HG02938 (cell line): Measurements from ENCODE around the gene PARVG.

Source experiments
- ATAC-seq: cut with Tn5 transposase; IDR thresholded peaks from one replicate; pipeline ENCODE4 v1.9.1; 2021; ENCODE audit warnings: mild to moderate bottlenecking, moderate library complexity; ENCODE audit not compliant: unreplicated experiment

PARVG gene

DNA sequence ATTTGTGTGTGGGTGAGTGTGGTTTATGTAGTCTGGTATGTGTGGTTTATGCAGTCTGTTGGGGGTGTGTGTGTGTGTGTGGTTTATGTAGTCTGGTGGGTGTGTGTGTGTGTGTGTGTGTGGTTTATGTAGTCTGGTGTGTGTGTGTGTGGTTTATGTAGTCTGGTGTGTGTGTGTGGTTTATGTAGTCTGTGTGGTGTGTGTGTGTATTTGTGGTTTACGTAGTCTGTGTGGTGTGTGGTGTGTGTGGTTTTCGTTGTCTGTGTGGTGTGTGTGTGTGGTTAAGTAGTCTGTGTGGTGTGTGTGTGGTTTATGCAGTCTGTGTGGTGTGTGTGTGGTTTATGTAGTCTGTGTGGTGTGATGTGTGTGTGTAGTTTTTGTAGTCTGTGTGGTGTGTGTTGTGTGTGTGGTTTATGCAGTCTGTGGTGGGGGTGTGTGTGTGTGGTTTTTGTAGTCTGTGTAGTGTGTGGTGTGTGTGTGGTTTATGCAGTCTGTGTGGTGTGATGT, 26.2 kb upstream of the PARVG start:
- no peak for ATAC-seq

DNA sequence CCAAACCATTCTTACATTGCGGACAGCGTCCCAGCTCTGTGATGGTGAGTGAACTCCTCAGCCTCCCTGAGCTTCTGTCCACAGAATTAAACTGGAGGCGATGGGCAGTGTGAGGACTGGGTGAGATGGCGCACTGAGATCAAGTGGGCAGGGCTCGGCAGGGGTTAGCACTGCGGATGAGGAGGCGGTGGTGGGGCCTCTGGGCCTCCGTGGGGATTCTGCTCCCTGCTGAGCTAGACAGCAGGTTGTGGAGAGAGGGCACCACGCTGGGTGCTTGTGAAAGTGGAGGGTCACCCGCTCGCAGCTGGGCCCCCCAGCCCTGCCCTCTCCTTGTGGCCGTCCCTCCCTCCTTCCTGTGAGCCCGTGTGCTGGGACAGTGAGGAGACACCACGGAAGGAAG, 25.6 kb upstream of the PARVG start:
- ATAC-seq, result no peak

DNA sequence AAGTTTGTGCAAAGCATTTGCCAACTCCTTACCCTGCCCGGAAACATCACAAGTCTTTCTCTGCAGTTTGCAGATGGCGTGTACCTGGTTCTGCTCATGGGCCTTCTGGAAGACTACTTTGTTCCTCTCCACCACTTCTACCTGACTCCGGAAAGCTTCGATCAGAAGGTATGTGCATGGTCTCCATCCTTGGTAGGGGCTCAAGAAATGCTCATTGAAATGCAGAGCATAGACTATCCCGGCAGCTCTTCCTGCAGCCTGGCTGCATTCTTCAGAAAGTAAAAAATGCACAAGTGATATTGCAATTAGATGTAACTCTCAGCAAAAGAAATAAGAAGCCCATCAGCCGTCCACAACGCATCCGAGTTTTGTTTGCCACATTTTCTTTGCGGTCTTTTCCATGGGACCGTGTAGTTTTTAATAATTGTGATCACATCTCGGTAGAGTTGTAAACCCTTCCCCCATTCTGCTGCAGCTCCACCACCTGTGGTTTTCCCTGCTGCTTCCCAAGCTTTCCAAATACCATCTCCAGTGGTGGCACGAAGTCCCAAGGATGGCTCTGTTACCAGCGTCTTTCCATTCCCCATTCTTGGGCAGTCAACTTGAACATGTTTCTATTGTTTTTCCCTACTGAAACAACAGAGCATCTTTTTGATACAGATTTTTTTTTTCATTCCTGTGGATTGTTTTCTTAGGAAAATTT, 22.7 kb upstream of the PARVG start:
- ATAC-seq, result no peak

DNA sequence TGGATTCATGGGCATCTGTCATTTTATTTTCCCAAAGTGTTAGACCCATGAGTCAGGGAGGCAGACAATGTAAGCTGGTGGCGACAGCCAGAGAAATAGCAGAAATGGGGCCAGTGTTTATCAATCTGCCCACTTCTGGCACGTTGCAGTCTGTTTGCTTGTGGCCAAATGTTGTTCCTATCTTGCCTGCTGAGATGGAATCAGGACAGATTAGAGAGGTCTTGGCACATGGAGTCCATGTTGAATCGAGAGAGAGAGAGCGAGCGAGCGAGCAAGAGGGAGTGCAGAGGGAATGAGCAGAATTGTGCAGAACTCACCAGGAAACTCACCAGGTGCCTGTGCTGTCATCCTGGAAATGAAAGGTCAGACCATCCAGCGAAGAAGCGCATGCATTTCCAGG, 21.9 kb upstream of the PARVG start:
- ATAC-seq, result no peak

DNA sequence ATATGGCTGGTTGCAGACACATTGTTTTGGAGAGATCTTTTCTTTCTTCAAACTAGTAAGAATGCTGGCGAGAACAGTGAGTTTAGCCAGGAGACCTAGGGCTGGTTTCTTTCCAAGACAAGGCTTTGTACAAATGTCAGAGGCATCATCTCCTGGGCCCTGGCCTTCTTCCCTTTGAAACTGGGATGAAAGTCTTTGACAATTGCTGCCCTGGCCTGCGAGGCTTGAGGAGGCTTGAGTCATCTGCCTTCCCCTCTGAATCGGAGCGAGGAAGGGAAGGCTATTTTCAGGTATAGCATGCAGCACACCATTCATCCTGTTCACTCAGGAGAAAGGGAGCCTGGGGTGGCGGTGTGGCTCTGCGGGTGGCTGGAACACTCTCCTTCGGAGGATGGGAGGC, 21.5 kb upstream of the PARVG start:
- ATAC-seq, result no peak

DNA sequence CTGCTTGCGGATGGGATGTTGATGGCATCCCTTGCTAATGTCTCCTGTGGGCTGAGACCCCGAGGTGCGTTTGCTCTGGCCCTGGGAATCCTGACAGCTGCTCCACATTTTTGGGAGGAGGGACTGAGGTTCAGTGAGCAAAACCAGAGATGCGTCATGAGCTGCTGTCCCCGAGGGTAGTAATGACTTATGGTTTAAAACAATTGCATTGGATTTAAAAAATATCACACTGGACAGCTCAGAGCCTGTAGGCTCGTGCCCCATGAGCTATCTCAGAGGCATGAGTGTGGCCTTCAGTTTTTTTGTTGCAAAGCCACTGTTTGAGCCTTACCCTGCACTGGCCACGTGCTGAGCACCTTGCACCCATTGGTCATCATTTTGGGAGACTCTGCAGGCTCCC, 20.9 kb upstream of the PARVG start:
- ATAC-seq, result no peak

DNA sequence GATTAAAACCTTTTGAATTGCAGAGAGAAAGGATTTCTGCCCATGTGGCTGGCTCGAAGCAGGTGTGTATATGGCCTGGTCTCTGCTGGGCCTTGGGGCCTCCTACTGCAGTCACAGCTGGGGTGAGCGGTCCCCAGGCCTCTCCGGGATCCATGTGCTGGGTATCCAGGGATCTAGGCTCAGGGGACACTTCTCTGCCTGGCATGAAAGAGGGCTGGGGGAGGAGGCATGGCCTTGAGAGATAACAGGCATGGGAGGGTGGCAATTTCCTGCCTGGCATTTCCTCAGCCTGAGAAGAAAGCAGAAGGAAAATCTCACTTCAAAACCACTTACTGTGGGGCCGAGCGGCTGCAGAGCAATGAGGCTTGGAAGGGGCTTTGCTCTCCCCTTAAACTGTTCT, 20.3 kb upstream of the PARVG start:
- no peak for ATAC-seq

DNA sequence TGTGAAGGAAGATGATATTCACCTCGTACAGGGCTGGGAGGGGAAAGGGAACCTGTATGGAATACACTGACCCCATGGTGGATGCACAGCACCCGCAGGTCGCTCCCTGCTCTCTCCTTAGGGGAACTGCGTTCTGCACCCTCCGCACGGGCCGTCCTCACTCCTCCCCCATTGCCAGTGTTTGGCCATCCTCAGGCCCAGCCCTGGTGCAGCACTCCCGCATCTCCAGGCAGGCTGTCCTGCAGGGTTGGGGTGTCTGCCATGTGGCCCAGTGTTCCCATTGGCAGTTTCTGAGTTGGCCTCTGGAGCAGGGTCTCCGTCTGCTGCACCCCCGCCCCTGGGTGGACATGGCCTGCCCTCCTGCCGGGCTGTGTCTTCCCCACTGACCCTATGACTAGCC, 19.1 kb upstream of the PARVG start:
- no peak for ATAC-seq

DNA sequence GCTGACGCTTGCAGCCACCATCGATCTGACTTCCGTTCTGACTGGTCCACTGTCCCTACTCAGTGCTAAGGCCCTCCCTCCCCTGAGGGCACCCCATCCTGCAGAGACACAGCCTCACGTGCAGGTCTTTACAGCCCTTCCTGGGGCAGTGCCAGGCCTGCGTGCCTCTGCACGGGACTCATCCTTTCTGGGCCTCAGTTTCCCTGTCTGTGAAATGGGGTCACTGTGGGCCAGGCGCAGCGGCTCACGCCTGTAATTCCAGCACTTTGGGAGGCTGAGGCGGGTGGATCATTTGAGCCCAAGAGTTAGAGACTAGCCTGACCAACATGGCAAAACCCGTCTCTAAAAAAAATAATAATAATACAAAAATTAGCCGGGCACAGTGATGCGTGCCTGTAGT, 17.8 kb upstream of the PARVG start:
- ATAC-seq, result no peak

DNA sequence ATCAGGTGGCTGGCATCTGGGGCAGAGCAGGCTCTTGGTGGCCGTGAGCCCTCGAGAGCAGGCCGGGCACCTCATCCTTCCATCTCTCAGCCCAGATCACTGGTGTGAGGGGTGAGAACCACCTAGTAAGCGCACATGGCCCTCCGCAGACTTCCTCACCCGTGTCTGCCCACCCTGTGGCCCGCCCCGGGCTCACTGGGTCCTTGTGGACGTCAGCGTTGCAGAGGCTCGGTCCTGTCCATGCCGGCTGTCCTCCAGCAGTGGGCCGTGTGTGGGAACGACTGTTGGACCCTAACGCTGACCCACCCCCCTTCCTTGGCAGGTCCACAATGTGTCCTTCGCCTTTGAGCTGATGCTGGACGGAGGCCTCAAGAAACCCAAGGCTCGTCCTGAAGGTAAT, 17.2 kb upstream of the PARVG start:
- no peak for ATAC-seq

DNA sequence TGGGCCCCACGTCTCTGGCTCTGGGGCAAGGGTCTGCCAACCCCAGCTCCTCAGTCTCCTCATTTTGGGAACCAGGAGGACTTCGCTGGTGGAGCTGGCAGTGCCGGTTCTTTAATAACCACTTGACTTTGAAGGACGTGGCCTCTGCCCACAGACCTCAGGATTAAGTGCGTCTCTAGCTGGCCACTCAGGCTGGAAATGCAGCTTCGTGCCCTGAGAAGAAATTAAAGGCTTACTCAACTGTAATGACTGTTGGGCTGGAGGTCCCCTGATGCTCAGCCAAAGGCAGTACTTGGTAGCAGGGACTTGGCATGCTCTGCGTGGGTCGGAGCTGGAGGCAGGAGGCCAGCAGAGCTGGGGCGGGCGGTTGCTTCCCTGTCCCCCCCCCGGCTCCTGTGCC, 16.7 kb upstream of the PARVG start:
- ATAC-seq, result no peak

DNA sequence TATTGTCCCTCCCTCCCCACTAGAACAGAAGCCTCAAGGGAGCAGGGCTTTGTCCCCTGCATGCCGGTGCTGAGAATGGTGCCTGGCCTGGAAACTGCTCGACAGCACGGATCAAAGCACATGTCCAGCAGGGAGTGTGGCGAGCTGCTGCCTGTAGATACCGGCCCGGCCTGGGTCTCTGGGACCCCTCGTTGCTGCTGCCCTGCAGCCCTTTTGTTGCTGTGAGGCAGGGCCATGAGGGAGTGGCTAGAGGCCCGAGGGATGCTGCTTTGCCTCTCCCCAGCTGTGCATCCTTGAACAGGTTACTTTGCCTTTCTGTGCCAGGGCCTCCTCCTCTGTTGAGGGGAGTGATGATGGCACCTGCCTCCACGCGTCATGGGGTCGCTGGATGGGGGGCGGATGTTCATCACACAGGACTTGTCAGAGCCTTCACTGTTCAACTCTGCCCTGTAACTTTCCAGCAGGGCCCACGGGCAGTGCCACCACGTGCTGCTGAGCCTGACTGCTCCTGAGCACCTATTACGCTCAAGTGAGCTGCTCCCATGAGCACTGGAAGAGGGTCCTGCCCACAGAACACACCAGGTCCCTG, 15.3 kb upstream of the PARVG start:
- ATAC-seq, result no peak

DNA sequence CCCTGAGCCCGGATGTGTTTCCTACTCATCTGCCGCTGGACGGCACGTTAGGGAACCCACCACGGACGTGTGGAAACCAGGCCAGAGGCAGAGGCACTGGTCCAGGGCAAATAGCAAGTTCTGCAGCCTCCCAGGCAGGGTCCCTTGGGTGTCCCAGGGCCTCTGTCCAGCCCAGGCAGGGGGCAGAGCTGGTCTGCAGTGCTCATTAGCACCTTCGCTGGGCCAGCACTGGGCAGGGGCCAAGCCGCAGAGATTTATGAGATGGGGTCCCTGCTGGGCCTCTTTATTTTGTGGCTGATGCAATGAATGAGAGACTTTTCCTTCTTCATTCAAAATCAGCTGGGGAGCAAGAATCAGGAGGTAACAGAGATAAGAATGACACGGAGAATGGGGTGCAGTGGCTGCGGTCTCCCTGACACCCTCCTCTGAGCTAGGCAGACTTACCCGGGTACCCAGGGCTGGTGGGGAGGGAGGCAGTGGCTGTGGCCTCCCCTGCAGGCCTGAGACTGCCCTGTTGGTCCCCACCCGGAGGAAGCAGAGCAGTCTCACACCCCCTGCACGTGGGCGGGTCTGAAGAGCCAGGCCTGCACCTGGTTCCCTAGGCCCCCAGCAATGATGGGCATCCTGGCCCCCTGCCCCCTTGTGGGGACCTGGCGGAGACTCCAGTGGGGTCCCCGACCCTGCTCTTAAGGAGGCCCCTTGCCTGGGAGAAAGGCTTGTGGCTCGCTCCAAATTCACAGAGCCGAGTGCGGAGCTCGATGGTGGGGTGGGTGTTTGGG, 14.0 kb upstream of the PARVG start:
- ATAC-seq, result no peak

DNA sequence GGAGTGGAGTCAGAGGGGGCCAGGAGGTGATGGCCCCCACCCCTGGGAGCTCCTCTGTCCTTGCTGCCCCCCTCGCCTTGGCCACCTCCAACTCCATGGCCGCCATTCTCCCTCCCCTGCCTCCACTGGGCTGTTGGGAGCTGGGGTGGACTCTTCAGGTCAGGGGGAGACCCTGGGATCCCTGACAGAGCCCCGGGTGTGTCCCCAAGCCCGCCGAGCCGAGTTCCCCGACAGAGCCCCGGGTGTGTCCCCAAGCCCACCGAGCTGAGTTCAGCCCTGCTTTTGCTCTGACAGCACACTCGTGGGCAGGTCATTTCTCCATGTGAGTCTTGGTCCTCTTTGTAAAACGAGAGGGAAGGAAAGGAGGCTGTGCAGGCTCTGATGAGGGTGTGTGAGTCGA, 13.2 kb upstream of the PARVG start:
- no peak for ATAC-seq

DNA sequence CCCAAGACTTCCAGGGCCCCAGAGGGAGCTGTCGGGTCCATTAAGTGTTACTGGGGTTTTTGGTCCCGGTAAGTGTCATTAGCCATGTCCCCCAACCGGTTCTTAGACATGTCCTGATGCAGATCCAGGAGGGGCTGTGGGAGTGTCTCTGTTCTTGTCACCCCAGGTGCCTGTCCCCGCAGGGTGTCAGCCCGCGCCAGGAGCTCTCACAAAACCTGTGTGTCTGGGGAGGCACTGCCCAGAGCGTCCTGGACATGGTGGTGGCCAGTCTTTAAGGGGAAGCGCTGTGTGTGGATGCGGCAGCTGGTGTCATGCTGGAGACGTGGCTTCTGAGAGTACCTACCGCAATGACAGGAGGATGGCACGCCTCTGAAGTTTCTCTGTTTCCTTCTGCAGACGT, 12.5 kb upstream of the PARVG start:
- no peak for ATAC-seq

DNA sequence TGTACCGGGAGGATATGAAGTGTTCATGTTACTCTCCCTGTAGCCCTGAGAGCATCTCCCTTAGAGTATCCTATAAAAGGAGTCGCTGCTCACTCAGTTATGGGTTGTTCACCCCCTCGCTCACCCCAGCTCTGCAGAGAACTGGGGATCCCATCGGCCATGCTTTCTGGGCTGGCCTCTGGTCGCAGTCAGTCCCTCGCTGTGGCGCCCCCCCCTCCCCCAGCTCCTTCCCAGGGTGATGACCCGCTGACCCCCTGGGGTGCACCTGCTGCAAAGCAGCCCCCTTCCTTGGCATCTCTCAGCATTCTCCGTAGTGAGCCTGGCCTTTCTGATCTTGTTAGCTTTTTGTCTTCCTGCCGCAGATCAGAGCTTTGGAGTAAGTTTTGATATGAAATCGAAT, 10.3 kb upstream of the PARVG start:
- no peak for ATAC-seq

DNA sequence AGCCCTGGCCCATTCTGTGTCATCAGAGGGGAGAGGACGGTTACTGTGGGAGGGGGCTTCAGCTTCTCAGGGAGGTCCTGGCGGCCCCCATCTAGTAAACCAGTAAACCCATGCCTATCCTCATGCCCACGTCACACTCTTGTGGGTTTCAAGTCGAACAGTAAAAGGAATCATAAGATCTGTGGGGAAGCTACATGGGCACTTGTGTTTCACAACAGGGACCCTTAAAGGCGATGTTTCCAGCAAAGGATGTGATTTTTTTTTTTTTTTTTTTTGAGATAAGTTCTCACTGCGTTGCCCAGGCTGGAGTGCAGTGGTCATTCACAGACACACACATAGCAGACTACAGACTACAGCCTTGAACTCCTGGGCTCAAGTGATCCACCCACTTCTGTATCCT, 9.2 kb upstream of the PARVG start:
- ATAC-seq, result no peak

DNA sequence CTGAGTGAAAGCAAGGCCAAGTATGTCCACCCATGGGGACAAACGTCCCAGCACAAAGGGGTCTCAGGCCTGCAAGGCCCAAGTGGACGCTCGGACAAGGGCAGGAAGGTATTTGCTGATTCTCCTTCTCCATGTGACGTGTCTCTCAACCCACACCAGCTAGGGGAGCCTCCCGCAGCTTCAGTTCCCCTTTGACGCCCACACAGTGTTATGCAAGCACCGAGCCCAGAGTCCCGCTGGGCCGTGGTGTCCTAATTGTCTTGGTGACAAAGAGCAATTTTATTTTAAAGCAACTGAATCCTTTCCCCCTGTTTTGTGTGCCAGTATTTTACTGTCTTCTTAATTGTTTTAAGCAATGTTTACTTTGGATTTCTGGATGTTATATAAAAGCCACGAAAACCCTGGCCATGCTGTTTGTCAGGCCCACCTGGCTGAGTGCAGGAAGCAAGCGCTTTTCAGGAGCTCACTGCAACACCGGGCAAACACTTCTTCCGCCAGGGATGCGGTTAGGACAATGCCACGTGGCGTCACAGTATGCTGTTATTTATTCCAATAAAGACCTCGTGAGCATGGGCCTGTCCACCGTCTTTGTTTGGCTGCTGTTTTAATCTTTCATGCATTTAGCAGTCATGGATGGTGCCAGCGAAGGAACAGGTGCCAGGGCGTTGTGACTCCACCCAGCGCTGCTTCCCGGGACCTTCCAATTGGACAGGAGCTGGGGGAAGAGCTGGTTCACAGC, 8.2 kb upstream of the PARVG start:
- peak; percentile 59 for ATAC-seq

DNA sequence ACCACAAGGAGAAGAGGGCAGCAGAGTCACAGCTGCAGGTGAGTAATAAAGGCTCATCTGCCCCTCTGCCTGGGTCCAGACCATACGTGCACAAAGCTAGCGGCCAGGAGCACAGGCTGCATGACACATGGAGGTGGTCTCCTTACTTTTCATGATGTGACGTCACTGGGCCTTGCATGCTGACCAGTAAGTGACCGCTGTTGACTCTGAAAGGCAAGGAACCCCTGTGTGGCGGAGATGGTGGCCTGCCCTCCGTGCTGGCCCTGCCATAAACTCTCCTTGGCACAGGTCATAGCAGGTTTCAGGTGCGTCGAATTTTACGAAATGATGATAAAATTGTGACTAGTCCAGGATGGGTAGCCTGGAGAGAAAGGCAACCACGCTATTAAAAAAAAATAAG, 7.6 kb upstream of the PARVG start:
- no peak for ATAC-seq

DNA sequence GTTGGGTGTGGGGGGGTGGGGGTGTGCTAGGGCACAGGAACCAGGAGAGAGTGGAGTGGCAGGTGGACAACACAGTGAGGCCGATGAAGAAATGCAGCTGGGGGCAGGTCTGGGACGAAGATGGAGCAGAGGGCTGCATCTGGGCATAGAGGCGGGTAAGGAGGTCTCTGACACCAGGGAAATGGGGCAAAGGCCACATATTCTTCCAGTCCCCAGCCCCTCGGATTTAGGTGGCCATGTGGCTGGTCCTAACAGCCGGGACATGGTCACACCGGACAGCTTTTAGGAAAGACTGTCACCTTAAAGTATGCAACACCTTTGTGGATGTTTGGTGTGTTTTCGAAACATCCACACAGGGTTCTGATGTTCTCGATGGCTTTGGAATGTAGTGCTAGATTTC, 5.0 kb upstream of the PARVG start:
- no peak for ATAC-seq

DNA sequence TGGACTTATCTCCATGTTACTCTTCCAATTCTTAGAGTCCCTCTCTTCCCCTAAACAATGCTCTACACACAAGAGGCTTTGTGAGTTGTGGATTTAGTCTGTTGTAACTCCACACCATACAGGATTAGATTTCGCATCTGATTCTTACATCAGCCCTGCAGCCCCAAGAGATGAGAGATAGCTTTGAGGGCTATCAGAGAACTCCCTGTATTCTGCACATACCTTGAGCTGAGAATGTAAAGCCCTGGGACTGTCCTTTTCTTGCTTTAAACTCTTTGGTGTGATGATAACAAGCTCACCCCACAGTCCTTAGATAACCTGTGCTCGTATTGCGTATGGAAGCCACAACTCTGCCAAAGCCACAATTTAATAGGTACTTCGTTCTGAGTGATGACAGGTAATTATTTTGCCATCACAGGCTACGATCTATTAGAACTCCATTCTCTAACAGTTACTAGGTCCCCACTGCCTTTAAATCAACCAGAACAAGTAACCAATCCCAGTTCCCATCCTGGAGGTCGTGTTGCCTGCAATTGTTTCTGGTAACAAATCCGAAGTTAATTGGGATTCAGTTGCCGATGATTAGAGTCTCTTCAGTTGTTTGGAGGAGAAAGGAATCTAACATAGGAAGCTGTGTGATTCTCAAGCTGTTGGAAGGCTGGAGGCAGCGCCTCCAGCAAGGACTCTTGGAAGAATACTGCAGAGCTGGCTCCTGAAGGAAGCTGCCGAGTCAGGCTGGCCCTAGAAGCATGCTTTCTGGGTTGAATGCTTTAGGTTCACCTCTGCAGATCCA, 1.3 kb upstream of the PARVG start:
- no peak for ATAC-seq
